HG03175 (cell line): ENCODE data around the gene NOX4.
"Not testable (repeated sequence)": the region's sequence is repeated elsewhere in the genome, so short reads cannot be mapped to it uniquely, and the experiment has no call there.

Experiments used
- ATAC-seq: cut with Tn5 transposase; IDR thresholded peaks from one replicate; pipeline ENCODE4 v1.9.1; 2021; ENCODE audit warnings: mild to moderate bottlenecking, moderate library complexity; ENCODE audit not compliant: unreplicated experiment

The NOX4 gene

DNA sequence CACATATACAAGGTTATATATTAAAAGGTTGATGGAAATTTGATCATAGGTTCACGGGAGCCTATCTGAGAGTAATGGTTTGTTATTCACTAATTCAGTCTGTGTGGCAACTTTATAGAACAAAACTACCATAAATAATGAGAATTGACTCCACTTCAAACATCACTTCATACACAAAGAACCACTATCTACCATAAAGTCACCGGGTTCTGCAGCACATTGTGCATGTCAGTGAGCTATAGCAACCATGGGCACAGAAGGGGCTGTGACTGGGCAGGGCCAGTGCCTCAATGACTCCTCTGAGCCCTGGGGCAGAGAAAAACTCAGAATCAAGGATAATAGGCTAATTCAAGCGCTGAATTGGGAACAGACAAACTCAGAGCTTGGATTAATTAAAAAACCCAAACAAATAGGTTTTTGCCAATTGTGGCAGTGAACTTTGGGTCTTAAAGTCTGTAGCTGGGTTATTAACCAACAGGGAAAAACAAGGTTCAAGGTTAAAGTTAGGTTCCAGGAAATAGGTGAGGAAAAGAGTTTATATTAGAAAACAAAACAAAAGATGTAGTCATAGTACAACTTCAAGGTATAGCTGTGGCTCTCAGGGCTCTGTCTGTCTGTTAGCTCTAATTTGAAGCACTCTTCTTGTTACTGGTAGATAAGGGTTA is 181.7 kb downstream of the NOX4 start:
- not testable (repeated sequence) for ATAC-seq

DNA sequence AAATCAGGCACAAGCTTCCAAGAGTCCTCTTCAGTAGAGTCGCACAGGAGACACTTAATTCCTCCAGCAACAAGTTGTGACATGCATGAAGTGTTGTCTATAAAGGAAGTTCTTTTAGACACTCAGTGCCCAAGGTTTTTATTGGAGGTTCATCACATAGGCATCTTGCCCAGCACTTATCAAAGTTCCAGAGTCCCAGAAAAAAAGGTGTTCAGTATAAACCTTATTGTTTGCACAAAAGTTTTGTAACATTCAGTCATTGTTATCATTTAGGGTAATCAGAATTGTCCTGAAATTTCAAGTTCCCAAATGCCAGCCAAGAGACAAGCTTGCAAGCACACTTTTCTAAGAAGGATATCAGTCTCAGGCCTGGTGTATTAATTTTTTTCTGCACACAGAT is 182.9 kb downstream of the NOX4 start:
- ATAC-seq, result not testable (repeated sequence)

DNA sequence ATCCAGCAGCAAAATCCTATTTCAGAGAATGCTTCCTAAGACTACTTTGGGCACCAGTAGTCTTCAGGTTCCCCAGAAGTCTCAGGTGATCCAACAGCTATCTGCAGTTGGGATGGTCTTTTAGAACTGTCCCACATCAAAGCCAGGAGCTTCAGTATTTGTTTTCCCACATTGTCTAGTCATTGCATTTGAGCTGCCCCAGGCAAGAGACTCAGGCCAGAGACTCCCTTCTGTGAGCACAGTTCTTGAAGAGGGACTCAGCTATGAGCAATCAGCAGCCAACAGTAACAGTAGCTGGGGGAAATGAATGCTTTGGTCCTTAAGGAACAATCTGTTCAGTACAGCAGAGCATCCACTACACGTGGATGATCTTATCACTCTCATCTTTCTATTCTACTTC is 188.1 kb downstream of the NOX4 start:
- ATAC-seq, result not testable (repeated sequence)

DNA sequence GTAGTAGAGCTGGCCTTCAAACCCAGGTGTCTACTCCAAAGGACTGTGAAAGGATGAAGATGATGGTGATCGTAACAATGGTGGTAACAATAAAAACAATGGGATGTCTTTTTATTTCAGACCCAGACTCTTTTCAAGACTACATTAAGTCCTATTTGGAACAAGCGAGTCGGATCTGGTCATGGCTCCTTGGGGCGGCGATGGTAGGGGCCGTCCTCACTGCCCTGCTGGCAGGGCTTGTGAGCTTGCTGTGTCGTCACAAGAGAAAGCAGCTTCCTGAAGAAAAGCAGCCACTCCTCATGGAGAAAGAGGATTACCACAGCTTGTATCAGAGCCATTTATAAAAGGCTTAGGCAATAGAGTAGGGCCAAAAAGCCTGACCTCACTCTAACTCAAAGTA is 196.2 kb downstream of the NOX4 start:
- ATAC-seq, result not testable (repeated sequence)

DNA sequence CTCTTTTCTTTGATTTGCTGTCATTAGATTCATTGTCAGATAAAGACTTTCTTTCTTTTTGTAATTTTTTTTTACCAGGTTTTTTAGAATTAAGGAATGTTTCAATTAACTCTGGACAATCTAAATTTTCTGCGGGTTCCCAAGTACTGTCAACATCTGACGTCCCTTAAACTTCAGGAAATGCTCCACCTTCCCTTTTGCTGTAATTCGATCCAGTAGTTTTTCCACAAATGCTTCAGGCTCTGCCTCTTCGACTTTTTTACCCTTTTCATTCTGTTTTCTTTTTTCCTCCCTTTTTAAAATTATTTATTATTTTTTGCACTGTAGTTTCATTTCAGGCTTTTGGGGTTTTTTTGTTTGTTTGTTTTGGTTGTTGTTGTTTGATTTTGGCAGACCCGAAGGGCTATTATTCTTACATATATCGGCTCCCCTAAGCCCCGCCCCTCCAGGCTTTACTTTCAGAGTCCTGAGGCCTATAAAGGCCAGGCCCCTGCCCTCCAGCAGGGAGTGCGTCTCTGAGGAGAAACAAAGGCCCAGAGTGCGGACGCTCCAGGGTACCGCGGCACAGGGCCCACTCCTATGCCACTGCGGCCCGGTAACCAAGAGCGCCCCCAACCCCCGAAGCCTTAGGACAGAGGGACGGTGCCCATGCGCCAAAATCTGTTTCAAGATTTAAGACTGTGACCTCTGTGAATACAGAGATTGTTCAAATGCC is 197.1 kb downstream of the NOX4 start:
- no peak for ATAC-seq

DNA sequence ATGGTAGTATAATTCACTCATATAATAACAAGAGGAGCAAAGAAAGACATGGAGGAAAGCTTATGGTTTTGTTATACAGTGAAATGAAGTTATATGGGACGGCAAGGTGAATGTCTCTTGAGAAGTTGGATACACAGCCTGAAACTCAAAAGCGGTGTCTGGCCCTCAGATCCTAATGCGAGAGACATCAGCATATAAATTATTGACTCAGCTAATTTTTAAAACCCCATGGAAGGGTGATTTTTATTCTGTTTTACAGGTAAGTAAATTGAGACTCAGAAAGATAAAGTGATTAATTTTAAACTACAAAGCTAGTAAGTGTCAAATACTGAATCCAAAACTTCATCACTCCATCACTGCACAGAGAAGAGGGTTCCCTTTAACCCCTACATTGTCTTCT is 203.2 kb downstream of the NOX4 start:
- ATAC-seq, result not testable (repeated sequence)

DNA sequence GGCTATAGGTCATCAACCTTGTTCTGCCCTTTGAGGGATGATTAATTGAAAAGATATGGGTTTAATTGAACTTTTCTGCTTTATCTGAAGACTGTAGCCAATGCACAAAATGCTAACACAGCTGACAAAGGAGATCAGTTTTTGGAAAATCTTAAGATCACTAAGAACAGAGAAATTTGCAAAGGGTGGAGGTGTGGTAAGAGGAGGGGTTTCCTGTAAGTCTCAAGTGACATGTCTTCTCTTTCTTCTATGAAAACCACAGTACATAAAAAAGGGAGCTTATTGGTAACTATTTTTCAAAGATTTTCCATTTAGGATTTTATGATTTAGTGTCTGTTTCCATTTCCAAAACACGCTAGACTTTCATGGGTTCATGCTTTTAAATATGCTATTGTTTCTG is 204.6 kb downstream of the NOX4 start:
- not testable (repeated sequence) for ATAC-seq

DNA sequence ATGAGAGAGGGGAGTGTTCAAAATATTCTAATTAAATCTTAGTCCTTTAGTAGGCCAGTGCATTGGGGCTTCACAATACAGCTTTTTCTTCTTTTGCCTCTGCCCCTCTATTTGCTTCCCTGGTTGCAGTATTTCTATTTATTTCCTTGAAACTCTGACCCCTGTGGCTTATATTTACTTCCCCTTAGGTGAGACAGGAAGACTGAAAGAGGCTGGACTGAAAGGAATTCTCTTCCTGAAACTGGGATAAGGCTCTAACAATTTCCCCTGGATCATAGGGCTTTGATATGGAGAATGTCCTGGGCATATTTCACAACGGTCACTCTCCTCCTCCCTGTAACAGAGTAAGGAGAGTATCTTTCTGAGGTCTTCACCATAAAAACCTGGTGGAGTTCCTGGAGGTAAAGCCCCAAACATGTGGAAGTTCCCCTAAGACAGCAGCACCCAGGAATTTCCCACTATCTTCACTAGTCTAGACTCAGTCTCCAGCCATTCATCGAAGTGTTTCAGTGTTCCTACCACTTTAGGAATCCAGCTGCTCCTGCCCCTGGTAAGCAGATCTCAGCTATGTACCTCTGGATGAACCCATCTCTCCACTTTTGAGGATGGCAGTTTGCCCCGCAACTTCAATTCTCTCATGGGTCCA is 210.0 kb downstream of the NOX4 start:
- ATAC-seq, result not testable (repeated sequence)

DNA sequence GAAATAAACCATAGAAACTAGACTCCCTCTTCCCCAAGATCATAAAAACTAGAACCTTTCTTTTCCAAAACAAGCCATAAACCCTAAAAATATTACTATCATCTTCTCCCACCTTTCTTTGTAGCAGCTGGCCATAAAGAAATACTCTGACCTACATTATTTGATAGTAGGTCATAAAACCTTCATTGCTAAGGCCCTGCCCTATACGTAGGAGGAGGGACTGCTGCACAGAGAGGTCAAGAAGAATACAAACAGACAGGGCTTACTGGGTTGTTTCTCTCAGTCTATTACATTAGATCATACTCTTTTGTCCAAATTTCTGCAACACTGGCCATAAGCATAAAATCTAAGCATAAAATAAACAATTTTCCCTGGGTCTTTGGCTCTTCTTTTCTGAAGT is 212.0 kb downstream of the NOX4 start:
- ATAC-seq, result no peak

DNA sequence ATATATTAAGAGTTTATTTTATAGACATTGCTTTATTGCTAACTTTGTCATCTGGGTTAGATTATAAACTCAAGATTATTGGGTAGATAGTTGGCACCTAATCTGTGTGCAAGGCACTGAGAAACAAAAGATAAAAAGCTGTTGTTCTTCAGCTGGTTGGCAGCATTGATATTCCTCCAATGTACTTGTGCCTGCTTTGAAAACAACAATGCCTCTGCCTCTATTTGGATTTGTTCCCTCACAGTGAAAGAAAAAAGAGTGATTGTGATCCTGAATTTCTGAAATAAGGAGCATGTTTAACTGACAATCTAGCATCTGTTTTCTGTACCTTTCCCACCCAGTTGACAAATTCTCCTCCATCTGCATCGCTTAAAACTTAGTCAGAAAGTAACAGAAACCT is 215.2 kb downstream of the NOX4 start:
- no peak for ATAC-seq
